Measurements from ENCODE around the gene BUD31.

Gene BUD31

DNA sequence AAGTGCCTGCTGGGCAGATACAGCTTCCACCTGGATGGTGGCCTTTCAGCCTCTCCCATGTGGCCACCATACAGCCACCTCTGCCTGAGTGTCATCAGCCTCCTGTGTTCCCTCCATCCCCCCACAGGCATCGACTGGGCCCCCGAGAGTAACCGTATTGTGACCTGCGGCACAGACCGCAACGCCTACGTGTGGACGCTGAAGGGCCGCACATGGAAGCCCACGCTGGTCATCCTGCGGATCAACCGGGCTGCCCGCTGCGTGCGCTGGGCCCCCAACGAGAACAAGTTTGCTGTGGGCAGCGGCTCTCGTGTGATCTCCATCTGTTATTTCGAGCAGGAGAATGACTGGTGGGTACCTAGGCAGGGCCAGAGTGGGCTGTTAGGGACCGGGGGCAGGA, 20.9 kb upstream of the BUD31 start:
- no peak overlapping the region for H3K4me3 ChIP-seq (ENCODE audit: low read depth, low read length)
- in situ Hi-C loops (cut with HindIII; ENCODE audit: low sequenced_read_pairs) = no loop called here
- no peak for DNase-seq (ENCODE audit: low read depth, low spot score)
- TF ChIP-seq, protein P1, sequence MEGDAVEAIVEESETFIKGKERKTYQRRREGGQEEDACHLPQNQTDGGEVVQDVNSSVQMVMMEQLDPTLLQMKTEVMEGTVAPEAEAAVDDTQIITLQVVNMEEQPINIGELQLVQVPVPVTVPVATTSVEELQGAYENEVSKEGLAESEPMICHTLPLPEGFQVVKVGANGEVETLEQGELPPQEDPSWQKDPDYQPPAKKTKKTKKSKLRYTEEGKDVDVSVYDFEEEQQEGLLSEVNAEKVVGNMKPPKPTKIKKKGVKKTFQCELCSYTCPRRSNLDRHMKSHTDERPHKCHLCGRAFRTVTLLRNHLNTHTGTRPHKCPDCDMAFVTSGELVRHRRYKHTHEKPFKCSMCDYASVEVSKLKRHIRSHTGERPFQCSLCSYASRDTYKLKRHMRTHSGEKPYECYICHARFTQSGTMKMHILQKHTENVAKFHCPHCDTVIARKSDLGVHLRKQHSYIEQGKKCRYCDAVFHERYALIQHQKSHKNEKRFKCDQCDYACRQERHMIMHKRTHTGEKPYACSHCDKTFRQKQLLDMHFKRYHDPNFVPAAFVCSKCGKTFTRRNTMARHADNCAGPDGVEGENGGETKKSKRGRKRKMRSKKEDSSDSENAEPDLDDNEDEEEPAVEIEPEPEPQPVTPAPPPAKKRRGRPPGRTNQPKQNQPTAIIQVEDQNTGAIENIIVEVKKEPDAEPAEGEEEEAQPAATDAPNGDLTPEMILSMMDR (IDR thresholded peaks at IDR 0.05; ENCODE audit: low read depth, low read length) = no peak

DNA sequence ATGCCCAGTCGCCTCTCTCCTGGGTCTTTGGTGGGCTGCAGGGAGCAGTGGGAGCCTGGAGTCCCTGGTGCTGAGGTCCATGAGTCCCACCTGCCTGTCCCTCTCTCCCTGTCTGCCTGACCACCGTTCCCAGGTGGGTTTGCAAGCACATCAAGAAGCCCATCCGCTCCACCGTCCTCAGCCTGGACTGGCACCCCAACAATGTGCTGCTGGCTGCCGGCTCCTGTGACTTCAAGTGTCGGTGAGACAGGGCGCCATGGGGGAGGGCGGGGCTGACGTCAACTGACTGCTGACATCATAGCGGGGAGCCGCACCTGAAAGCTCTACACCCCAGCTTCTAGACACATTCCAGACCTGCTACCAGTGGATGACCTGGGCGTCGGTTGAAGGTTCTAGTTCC, 19.0 kb upstream of the BUD31 start:
- DNase-seq (ENCODE audit: low read depth, low spot score) = no peak
- TF ChIP-seq, protein P1 (IDR thresholded peaks at IDR 0.05; ENCODE audit: low read depth, low read length) = no peak
- in situ Hi-C loops (cut with HindIII; ENCODE audit: low sequenced_read_pairs) = no loop called here
- H3K4me3 ChIP-seq (ENCODE audit: low read depth, low read length) = no peak overlapping the region

DNA sequence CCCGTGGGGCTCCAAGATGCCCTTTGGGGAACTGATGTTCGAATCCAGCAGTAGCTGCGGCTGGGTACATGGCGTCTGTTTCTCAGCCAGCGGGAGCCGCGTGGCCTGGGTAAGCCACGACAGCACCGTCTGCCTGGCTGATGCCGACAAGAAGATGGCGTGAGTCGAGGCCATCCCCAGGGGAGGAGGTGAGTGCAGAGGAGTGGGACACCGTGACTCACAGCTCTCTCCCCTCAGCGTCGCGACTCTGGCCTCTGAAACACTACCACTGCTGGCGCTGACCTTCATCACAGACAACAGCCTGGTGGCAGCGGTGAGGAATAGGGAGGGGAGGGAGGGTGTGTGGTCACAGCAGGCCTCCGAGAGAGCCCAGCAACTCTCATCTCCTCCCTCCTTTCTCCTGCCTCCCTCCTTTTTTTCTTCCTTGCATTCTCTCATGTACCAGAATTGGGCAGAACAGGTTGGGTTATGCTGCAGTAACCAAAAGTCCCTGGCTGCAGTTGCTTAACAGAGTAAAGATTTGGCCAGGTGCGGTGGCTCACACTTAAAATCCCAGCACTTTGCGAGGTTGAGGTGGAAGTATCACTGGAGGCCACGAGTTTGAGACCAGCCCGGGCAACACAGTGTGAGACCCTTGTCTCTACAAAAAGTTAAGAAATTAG, 17.7 kb upstream of the BUD31 start:
- no peak overlapping the region for H3K4me3 ChIP-seq (ENCODE audit: low read depth, low read length)
- TF ChIP-seq, protein P1 (IDR thresholded peaks at IDR 0.05; ENCODE audit: low read depth, low read length) = no peak
- DNase-seq (ENCODE audit: low read depth, low spot score) = no peak
- in situ Hi-C loops (cut with HindIII; ENCODE audit: low sequenced_read_pairs) = no loop called here

DNA sequence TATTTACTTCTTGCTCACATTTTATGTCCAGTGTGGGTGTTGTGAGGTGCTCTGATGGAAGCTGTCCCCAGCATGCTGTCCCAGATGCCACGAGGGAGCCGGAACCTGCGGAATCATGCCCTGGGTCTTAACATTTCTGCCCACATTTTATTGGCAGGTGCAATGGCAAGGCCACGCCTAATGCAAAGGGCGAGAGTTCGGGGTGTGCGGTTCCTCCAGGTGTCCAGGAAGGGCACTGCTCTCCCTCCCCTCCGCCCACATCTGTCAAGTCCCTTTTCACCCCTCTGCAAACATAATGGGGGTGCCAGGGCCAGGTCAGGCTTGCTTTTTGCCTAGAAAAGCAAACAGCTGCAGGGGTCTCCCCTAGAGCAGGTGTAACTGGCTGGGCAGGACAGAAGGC, 16.7 kb upstream of the BUD31 start:
- no peak overlapping the region for H3K4me3 ChIP-seq (ENCODE audit: low read depth, low read length)
- no peak for DNase-seq (ENCODE audit: low read depth, low spot score)
- in situ Hi-C loops (cut with HindIII; ENCODE audit: low sequenced_read_pairs) = no loop called here
- TF ChIP-seq, protein P1 (IDR thresholded peaks at IDR 0.05; ENCODE audit: low read depth, low read length) = no peak

DNA sequence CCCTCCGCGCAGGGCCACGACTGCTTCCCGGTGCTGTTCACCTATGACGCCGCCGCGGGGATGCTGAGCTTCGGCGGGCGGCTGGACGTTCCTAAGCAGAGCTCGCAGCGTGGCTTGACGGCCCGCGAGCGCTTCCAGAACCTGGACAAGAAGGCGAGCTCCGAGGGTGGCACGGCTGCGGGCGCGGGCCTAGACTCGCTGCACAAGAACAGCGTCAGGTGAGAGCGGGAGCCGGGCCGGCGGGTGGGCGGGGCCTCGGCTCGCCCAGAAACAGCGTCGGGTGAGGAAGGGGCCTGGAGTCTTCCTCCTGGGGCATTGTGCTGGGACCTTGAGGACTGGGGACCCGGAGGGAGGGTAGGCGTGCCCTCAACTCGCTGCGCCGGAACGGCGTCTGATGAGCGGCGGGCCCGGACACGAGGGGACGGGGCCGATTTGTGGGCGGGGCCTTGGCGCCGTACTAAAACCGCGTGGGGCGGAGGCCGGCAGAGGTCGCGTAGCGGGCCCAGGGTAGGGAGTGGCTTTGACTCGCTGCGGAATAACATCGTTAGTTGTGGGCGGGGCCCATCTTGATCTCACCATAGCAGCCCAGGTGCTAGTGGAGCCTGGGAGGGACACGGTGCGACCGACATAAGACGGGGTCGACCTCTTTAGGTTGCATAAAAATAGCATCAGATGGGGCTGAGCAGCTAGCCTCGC, 16.0 kb upstream of the BUD31 start:
- DNase-seq (ENCODE audit: low read depth, low spot score) = peak; percentile 69
- TF ChIP-seq, protein P1 (IDR thresholded peaks at IDR 0.05; ENCODE audit: low read depth, low read length) = no peak
- in situ Hi-C loops (cut with HindIII; ENCODE audit: low sequenced_read_pairs) = no loop called here
- peak overlapping the region; percentile 45 for H3K4me3 ChIP-seq (ENCODE audit: low read depth, low read length)

DNA sequence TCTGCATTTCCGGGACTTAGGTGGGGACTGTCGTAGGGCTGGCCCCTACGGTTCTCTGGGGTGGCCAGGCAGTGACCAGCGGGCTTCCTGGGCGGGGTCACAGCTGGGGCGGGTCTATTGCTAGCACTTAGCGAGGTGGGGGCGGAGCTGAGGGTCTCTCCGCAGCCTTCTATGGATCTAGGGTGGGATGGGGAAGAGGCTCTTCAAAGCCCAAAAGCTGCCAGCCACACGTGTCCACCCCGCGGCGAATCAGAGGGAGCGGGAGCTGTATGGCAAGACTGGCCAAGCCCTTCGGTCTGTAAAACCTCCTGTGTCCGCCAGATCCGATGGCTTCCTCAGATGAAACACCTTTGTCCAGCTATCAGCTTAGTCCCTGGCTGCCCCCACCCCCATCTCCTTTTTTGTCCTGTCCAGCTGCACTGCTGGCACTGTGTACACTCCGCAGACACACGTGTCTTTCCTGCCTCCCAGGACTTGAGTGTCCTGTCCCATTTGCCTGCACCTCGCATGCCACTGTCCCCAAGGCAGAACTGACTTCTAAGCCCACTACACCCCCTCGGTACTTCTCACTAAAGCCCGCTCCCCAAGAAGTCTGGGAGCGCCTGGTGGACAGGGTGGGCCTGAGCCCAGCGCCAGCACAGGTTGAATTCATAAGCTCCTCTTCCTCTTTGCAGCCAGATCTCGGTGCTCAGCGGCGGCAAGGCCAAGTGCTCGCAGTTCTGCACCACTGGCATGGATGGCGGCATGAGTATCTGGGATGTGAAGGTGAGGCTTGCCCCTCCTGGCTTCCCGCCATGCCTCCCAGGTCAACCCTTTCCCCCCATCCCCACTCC, 15.2 kb upstream of the BUD31 start:
- in situ Hi-C loops (cut with HindIII; ENCODE audit: low sequenced_read_pairs) = no loop called here
- TF ChIP-seq, protein P1 (IDR thresholded peaks at IDR 0.05; ENCODE audit: low read depth, low read length) = no peak
- peak; percentile 38 for DNase-seq (ENCODE audit: low read depth, low spot score)
- H3K4me3 ChIP-seq (ENCODE audit: low read depth, low read length) = peak overlapping the region; percentile 45

Measured in astrocyte of the spinal cord (primary cell).